PC-9 (cell line): ENCODE measurements around the gene IFT122.

Experiments
- EZH2 ChIP-seq: fragments of 200-600 bp; sonication (generic); IDR thresholded peaks from 2 replicates; pipeline ENCODE4 v1.8.0; 2017; ENCODE audit warnings: antibody characterized with exemption, low read depth
- TF ChIP-seq, protein P1 (sequence below): fragments of 200-600 bp; sonication (generic); conservative IDR thresholded peaks from 2 replicates; pipeline ENCODE4 v1.6.1; 2017; ENCODE audit warnings: mixed run types, antibody characterized with exemption, mild to moderate bottlenecking, moderate library complexity

- TF ChIP-seq, protein P1, sequence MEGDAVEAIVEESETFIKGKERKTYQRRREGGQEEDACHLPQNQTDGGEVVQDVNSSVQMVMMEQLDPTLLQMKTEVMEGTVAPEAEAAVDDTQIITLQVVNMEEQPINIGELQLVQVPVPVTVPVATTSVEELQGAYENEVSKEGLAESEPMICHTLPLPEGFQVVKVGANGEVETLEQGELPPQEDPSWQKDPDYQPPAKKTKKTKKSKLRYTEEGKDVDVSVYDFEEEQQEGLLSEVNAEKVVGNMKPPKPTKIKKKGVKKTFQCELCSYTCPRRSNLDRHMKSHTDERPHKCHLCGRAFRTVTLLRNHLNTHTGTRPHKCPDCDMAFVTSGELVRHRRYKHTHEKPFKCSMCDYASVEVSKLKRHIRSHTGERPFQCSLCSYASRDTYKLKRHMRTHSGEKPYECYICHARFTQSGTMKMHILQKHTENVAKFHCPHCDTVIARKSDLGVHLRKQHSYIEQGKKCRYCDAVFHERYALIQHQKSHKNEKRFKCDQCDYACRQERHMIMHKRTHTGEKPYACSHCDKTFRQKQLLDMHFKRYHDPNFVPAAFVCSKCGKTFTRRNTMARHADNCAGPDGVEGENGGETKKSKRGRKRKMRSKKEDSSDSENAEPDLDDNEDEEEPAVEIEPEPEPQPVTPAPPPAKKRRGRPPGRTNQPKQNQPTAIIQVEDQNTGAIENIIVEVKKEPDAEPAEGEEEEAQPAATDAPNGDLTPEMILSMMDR: no peak
- TF ChIP-seq EZH2: no peak
Observed at GRCh38 chr3:129514110-129514509, 74.1 kb downstream of the IFT122 start.
